HG03558 (cell line): ENCODE measurements around the gene NKIRAS2.

ENCODE experiments used
- ATAC-seq: cut with Tn5 transposase; IDR thresholded peaks from one replicate; pipeline ENCODE4 v1.9.1; 2021; ENCODE audit warnings: moderate number of reproducible peaks; ENCODE audit not compliant: unreplicated experiment; ENCODE audit errors: extremely low read depth

The NKIRAS2 gene

GRCh38 chr17:42025936-42026335 is 6.0 kb downstream of the NKIRAS2 start:
- no peak for ATAC-seq

GRCh38 chr17:42026857-42027589 is 7.1 kb downstream of the NKIRAS2 start:
- ATAC-seq = no peak

- ATAC-seq = no peak
Observed at GRCh38 chr17:42027590-42027889, 7.7 kb downstream of the NKIRAS2 start.

- no peak for ATAC-seq
Observed at GRCh38 chr17:42027961-42028790, 8.3 kb downstream of the NKIRAS2 start.

- ATAC-seq = no peak
Observed at GRCh38 chr17:42028791-42029127, 8.9 kb downstream of the NKIRAS2 start.

GRCh38 chr17:42031584-42031983 is 11.7 kb downstream of the NKIRAS2 start:
- no peak for ATAC-seq

GRCh38 chr17:42034059-42034458 is 14.2 kb downstream of the NKIRAS2 start:
- ATAC-seq = no peak

- no peak for ATAC-seq
Observed at GRCh38 chr17:42038221-42038973, 18.5 kb downstream of the NKIRAS2 start.

GRCh38 chr17:42039794-42040763 is 20.2 kb downstream of the NKIRAS2 start:
- ATAC-seq = no peak

GRCh38 chr17:42040818-42041217 is 20.9 kb downstream of the NKIRAS2 start:
- ATAC-seq = no peak

GRCh38 chr17:42041619-42042018 is 21.7 kb downstream of the NKIRAS2 start:
- no peak for ATAC-seq

- no peak for ATAC-seq
Observed at GRCh38 chr17:42042598-42043319, 22.9 kb downstream of the NKIRAS2 start.

GRCh38 chr17:42045719-42046118 is 25.8 kb downstream of the NKIRAS2 start:
- no peak for ATAC-seq

GRCh38 chr17:42047343-42047742 is 27.5 kb downstream of the NKIRAS2 start:
- ATAC-seq = no peak

GRCh38 chr17:42049834-42050392 is 30.0 kb downstream of the NKIRAS2 start:
- ATAC-seq = no peak

- ATAC-seq = no peak
Observed at GRCh38 chr17:42050393-42051012, 30.6 kb downstream of the NKIRAS2 start, which contains the start of gene C17orf113. Gene C17orf113, minus strand, starts transcription at chr17:42050601. Its CDS starts 7,225 bp downstream, at chr17:42043376.

GRCh38 chr17:42051013-42051400 is 31.1 kb downstream of the NKIRAS2 start:
- ATAC-seq = no peak

- ATAC-seq = no peak
Observed at GRCh38 chr17:42051645-42052044, 31.8 kb downstream of the NKIRAS2 start.
